Measurements from ENCODE around the gene DHX15. TPM values are rescaled to one million over a fixed set of nuclear protein-coding genes. Genes with fewer than 3 reads are reported as not detected.

DHX15 gene
- total RNA-seq, 1 experiment from 2014 or later: 240 TPM

- TF ChIP-seq TEAD4 (CRISPR knock-in tag; IDR thresholded peaks at IDR 0.05): no peak
- TF ChIP-seq, protein P1, sequence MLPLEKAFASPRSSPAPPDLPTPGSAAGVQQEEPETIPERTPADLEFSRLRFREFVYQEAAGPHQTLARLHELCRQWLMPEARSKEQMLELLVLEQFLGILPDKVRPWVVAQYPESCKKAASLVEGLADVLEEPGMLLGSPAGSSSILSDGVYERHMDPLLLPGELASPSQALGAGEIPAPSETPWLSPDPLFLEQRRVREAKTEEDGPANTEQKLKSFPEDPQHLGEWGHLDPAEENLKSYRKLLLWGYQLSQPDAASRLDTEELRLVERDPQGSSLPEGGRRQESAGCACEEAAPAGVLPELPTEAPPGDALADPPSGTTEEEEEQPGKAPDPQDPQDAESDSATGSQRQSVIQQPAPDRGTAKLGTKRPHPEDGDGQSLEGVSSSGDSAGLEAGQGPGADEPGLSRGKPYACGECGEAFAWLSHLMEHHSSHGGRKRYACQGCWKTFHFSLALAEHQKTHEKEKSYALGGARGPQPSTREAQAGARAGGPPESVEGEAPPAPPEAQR (CRISPR knock-in tag; IDR thresholded peaks at IDR 0.05): no peak
- no peak for TF ChIP-seq NFYB (CRISPR knock-in tag; conservative IDR thresholded peaks at IDR 0.05; ENCODE audit: low read depth)
- no peak for TF ChIP-seq PREB (CRISPR knock-in tag; IDR thresholded peaks at IDR 0.05; ENCODE audit: borderline replicate concordance)
- TF ChIP-seq, protein P2, sequence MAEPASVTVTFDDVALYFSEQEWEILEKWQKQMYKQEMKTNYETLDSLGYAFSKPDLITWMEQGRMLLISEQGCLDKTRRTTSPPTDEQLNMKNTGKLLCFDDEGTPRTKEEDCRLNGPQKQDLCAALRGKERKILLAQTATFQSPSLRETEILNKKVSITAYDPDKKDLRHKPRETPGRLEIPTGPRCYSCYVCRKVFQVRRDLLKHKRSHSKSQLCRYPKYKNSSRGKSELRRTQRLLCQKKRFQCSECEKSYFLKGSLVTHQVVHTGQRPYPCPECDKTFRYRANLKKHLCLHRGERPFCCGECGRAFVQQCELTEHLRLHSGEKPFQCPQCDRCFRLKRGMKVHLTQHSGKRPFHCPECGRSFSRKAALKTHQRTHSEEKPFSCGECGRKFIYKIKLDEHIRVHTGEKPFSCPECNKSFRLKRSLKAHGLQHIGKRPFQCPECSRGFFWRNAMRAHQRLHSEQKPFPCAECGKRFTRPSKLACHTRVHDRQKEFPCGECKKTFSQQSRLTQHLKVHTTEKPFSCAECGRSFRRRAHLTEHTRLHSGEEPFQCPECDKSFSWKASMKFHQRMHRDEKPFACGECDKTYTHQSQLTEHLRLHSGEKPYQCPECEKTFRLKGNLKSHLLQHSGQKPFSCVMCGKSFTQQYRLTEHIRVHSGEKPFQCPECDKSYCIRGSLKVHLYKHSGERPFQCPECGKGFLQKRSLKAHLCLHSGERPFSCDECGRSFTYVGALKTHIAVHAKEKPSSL (CRISPR knock-in tag; conservative IDR thresholded peaks at IDR 0.05): no peak
- TF ChIP-seq, protein P3, sequence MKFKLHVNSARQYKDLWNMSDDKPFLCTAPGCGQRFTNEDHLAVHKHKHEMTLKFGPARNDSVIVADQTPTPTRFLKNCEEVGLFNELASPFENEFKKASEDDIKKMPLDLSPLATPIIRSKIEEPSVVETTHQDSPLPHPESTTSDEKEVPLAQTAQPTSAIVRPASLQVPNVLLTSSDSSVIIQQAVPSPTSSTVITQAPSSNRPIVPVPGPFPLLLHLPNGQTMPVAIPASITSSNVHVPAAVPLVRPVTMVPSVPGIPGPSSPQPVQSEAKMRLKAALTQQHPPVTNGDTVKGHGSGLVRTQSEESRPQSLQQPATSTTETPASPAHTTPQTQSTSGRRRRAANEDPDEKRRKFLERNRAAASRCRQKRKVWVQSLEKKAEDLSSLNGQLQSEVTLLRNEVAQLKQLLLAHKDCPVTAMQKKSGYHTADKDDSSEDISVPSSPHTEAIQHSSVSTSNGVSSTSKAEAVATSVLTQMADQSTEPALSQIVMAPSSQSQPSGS (CRISPR knock-in tag; IDR thresholded peaks at IDR 0.05; ENCODE audit: borderline replicate concordance, low read depth): no peak
- TF ChIP-seq, protein P4, sequence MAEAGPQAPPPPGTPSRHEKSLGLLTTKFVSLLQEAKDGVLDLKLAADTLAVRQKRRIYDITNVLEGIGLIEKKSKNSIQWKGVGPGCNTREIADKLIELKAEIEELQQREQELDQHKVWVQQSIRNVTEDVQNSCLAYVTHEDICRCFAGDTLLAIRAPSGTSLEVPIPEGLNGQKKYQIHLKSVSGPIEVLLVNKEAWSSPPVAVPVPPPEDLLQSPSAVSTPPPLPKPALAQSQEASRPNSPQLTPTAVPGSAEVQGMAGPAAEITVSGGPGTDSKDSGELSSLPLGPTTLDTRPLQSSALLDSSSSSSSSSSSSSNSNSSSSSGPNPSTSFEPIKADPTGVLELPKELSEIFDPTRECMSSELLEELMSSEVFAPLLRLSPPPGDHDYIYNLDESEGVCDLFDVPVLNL (CRISPR knock-in tag; IDR thresholded peaks at IDR 0.05; ENCODE audit: borderline replicate concordance, low read depth): no peak
- no peak for TF ChIP-seq ZNF671 (CRISPR knock-in tag; IDR thresholded peaks at IDR 0.05)
- no peak for TF ChIP-seq E2F1 (CRISPR knock-in tag; IDR thresholded peaks at IDR 0.05)
- no peak for TF ChIP-seq OVOL2 (CRISPR knock-in tag; IDR thresholded peaks at IDR 0.05; ENCODE audit: borderline replicate concordance)
- no peak for TF ChIP-seq USF1 (CRISPR knock-in tag; IDR thresholded peaks at IDR 0.05)
These were observed 101.5 kb downstream of the DHX15 start (continued) for GRCh38 chr4:24482871-24483270.

- peaks cover 53% of the 10 kb centered on the region for H3K4me1 Mint-ChIP-seq
- no peak for DNase-seq (ENCODE audit: low spot score)
- no peaks in the 10 kb centered on the region for H3K9me3 Mint-ChIP-seq
- H3K27ac Mint-ChIP-seq: peak overlapping the region; percentile 22
- no peak overlapping the region for H3K4me3 Mint-ChIP-seq
- no peak for TF ChIP-seq ESRRA (CRISPR knock-in tag; IDR thresholded peaks at IDR 0.05; ENCODE audit: borderline replicate concordance)
- TF ChIP-seq TP53 (CRISPR knock-in tag; IDR thresholded peaks at IDR 0.05): no peak
- H3K27me3 Mint-ChIP-seq (ENCODE audit: low read depth): no peaks in the 10 kb centered on the region; the same call in 1 of the 2 replicates
- CTCF ChIA-PET: interaction anchor here (0.7 to 3.9 kb wide), 12 partner anchors 9 to 511 kb away, joined by 3 to 34 read pairs (median 4); partner anchors contain the start of gene DHX15
- POLR2A ChIA-PET: no interaction called here
- no peaks in the 10 kb centered on the region for H3K36me3 Mint-ChIP-seq
- peak; percentile 60 for ATAC-seq
These were observed 106.4 kb downstream of the DHX15 start for GRCh38 chr4:24477919-24478318.

Small RNA genes within 50 kb of the gene (microRNA-seq; reads per million reads assigned to microRNA genes)
- 1.4 reads per million for gene MIR573 (ENCODE audit: borderline number of aligned reads)

Other genes starting within 250 kb of the DHX15 start
- gene SOD3, start 211.0 kb upstream of the DHX15 start, total RNA-seq (2021): 4.1 to 8.2 TPM (median 8.0 TPM) in 3 replicates